Astrocyte (in vitro differentiated cells and primary cell): ENCODE data around the gene SDHB.

Source experiments
- CTCF ChIP-seq: IDR thresholded peaks from 2 replicates; pipeline ENCODE4 v1.5.1; 2011; ENCODE audit warnings: low read depth, mild to moderate bottlenecking, inconsistent platforms, low read length, moderate library complexity; ENCODE audit not compliant: insufficient read depth
- EZH2 ChIP-seq: IDR thresholded peaks from 2 replicates; pipeline ENCODE4 v1.6.1; 2012; ENCODE audit warnings: mild to moderate bottlenecking, low read length, inconsistent platforms; ENCODE audit not compliant: insufficient read depth

- TF ChIP-seq EZH2: no peak
- no peak for TF ChIP-seq CTCF
These were observed 15.0 kb upstream of the SDHB start for GRCh38 chr1:17068789-17069188.
